GM12864 (cell line): ENCODE results near the gene CSF2.
"Not testable (repeated sequence)": the region's sequence is repeated elsewhere in the genome, so short reads cannot be mapped to it uniquely, and the experiment has no call there.

Experiments used
- DNase-seq: peaks from one replicate; pipeline ENCODE4 v3.0.0-alpha.2; 2011; ENCODE audit warnings: low read depth
- H3K4me3 ChIP-seq: 2 replicates; pipeline ENCODE4 v1.5.1; 2011; ENCODE audit warnings: mild to moderate bottlenecking, low read depth, low read length, control low read depth
- CTCF ChIP-seq: IDR thresholded peaks from 2 replicates; pipeline ENCODE4 v1.5.1; 2011; ENCODE audit warnings: low read depth, mild to moderate bottlenecking, moderate library complexity, low read length, control low read depth, inconsistent platforms; ENCODE audit errors: missing control alignments

CSF2 gene

GRCh38 chr5:132114150-132115121, 40.8 kb downstream of the CSF2 start:
- TF ChIP-seq CTCF = no peak
- no peak overlapping the region for H3K4me3 ChIP-seq
- no peak for DNase-seq

- no peak for DNase-seq
- TF ChIP-seq CTCF = no peak
- H3K4me3 ChIP-seq = no peak overlapping the region
Observed at GRCh38 chr5:132115375-132115774, 41.8 kb downstream of the CSF2 start.

- TF ChIP-seq CTCF = no peak
- DNase-seq = no peak
- H3K4me3 ChIP-seq = no peak overlapping the region
Observed at GRCh38 chr5:132116072-132116471, 42.5 kb downstream of the CSF2 start.

- H3K4me3 ChIP-seq, DNase-seq: not testable (repeated sequence)
Observed at GRCh38 chr5:132116909-132117489, 43.4 kb downstream of the CSF2 start.

- DNase-seq = not testable (repeated sequence)
Observed at GRCh38 chr5:132120717-132121116, 47.1 kb downstream of the CSF2 start.

GRCh38 chr5:132122971-132123370, 49.4 kb downstream of the CSF2 start:
- not testable (repeated sequence) for DNase-seq, H3K4me3 ChIP-seq

More at GRCh38 chr5:132120717-132121116, 47.1 kb downstream of the CSF2 start:
- not testable (repeated sequence) for H3K4me3 ChIP-seq

GRCh38 chr5:132123578-132123977, 50.0 kb downstream of the CSF2 start:
- not testable (repeated sequence) for DNase-seq, H3K4me3 ChIP-seq
